HG03439 (cell line): Measurements from ENCODE around the gene ASTN2.
"Not testable (repeated sequence)": the region's sequence is repeated elsewhere in the genome, so short reads cannot be mapped to it uniquely, and the experiment has no call there.

ENCODE experiments used
- ATAC-seq: cut with Tn5 transposase; IDR thresholded peaks from one replicate; pipeline ENCODE4 v1.9.1; 2021; ENCODE audit warnings: mild to moderate bottlenecking, moderate library complexity; ENCODE audit not compliant: unreplicated experiment

The ASTN2 gene

DNA sequence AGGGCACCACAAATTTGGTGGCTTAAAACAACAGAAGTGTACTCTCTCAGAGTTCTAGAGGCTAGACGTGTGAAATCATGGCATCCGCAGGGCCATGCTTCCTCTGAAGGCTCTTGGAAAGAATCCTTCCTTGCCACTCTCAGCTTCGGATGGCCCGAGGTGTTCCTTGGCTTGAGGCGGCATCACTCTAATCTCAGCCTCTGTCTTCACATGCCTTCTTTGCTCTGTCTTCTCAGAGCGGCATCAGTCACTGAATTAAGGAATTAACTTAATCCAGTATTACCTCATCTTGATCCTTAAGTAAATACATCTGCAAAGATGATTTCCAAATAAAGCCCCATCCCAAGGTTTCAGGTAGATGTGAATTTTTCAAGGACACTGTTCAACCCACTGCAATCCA, 938.9 kb downstream of the ASTN2 start:
- ATAC-seq = no peak

GRCh38 chr9:116475201-116475600, 939.7 kb downstream of the ASTN2 start:
- ATAC-seq = no peak

GRCh38 chr9:116471944-116472506, 942.8 kb downstream of the ASTN2 start:
- no peak for ATAC-seq

- ATAC-seq = no peak
Observed at GRCh38 chr9:116471093-116471906, 943.6 kb downstream of the ASTN2 start.

DNA sequence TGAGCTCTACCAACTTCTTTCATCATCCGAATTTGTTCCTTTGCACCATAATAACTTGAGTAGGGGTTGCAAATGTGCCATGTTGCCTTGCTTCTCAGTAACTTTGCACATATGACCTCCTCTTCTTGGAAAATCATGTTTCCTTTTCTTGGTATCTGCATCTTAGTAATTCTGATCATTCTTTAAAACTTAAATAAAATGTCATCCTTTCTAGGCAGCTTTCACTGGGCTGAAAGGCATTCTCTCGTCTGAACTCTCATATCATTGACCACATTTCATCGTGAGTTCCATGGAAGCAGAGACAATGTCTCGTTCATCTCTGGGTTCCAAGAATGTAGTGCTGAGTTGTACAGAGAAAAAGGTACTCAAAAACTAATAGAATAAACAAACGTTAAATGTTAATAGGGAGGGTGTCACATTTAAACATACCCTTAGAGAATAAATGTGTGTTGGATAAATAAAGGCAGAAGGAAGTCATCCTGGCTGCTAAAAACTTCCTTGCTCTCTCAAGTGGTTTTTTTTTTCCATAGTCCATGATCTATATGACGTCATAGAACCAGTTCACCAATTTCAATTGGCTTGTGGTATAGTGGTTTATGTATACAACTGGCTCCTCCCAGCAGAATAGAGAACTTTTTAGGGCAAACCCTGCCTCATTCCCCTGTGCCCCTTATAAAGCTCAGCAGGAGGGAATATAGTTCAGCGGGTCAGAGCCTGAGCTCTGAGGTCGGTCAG, 945.9 kb downstream of the ASTN2 start:
- no peak for ATAC-seq

DNA sequence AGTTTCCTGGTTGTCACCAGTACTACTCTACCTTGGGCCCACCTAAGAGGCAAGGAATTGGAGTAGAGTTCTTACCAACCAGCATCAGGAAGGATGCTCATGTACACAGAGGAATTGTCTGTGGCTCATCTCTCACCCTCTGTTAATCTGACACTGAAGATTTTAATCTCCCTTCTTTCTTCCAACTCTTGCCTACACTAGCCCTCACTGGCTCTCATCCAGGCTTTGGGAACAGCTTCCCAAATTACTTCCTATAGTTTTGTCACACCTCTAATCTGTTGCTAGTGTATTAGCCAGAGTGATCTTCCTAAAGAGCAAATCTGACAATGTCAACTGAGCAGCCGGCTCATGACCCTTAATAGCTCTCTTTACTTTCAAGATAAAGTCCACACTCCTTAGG, 946.5 kb downstream of the ASTN2 start:
- no peak for ATAC-seq

DNA sequence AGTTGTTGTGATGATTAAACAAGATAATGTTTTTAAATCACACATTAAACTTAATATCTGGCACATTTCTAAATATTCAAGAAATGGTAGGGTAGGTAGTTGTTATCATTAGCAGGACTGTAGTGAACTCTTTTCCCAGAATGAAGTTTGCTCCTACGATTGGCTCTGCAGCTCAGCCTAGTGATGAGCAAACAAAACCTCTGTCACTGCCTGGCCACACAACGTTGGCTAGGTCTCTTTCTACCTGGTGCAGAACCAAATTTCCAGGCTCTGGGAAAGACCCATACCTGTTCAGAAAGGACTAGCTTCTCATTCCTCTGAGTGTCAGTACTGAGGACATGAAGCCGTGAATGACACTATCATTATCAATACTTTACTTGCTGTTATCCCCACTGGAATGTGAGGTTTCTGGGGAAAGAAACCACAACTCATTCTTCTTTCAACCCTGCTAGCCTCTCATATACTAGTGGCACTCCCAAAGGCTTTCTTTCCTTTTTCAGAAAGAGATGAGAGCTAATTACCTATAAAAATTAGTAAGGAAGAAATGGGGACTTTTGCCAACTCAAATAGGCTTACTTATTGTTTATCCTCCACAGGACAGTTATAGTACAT, 947.0 kb downstream of the ASTN2 start:
- no peak for ATAC-seq

- no peak for ATAC-seq
Observed at GRCh38 chr9:116466271-116467235, 948.3 kb downstream of the ASTN2 start.

GRCh38 chr9:116465576-116466270, 949.1 kb downstream of the ASTN2 start:
- ATAC-seq = no peak

DNA sequence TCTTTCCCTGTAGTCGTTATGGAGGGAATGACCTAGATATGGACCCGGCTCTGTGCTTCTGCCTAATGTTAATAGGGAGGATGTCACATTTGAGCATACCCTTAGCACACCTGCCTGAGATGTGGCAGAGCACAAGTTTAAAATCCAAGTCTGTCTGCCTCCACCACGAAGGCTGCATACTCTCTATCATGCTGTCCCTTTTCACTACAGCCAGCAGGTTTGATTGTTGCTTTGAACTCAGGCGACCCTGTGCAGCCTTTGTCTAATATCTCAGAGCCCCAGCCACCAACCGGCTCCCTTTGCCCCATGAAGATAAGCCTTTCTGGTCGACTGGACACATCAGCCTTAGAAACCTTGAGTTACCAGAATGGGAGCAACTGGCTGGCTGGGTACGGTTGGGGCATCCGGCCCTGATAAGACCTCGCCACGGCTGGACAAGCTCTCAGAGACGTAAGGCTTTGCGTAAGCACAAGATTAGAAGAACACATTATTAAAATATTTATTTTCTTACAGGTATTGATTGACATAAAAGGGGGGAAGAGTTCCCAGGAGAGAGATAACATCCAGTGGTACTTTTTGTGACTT, 949.8 kb downstream of the ASTN2 start:
- ATAC-seq = no peak

DNA sequence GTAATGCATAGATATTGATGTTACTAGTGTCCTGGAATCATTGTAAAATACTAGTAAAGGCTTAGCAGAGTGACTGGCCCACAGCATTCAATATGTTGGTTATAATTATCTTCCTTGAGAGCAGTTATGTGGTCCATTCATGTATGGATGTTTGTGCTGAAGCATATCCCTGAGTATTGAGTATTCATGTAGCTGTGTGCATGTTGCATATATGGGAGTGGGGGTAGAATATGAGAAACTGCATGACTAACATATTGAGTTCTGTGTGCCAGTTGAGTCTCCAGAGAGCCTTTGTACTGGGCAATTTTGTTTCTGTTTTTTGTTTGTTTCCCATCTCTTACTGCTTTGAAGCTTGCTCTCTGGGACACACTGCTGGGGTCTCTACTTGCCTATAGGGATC, 950.4 kb downstream of the ASTN2 start:
- ATAC-seq = no peak

DNA sequence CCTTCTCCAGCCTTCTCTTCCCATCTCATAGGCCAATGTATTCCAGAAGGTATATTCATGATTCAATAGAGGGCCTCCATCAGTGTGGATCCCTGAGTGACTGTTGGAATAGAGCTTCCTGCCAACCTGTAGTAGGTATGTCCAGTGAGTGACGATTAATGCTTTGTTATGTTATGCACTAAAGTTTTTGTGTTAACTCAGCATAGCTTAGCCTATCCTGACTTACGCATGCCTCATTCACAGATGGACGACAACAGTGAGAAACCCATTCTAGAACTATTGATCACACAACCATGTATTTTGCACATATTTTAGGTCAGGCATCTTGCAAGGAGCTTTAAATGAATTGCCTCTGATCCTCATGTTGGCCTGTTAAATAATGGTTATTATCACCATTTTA, 953.2 kb downstream of the ASTN2 start:
- ATAC-seq = no peak

DNA sequence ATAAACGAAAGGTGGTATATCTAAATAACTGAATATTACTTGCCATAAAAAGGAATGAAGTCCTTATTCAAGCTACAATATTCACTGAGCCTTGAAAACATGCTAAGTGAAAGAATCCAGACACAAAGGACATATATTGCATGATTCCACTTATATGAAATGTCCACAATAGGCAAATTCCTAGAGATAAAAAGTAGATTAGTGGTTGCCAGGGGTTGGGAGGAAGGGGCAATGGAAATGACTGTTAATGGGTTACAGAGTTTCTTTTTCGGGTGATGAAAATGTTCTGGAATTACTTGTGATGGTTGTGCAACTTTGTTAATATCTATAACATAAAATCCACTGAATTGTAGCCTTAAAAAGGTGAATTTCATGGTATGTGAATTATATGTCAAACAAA, 954.8 kb downstream of the ASTN2 start:
- ATAC-seq = no peak

DNA sequence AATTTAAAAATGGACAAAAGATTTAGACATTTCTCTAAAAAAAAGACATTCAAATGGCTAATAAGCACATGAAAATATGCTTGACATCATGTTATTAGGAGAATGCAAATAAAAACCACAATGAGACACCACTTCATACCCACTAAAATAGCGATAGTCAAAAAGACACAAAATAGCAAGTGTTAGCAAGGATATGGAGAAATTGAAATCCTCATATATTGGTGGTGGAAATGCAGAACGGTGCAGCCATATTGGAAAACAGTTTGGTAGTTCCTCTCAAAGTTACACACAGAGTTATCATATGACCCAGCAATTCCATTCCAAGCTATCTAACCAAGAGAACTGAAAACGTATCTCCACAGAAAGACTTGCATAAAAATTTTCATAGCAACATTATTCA, 955.3 kb downstream of the ASTN2 start:
- no peak for ATAC-seq

DNA sequence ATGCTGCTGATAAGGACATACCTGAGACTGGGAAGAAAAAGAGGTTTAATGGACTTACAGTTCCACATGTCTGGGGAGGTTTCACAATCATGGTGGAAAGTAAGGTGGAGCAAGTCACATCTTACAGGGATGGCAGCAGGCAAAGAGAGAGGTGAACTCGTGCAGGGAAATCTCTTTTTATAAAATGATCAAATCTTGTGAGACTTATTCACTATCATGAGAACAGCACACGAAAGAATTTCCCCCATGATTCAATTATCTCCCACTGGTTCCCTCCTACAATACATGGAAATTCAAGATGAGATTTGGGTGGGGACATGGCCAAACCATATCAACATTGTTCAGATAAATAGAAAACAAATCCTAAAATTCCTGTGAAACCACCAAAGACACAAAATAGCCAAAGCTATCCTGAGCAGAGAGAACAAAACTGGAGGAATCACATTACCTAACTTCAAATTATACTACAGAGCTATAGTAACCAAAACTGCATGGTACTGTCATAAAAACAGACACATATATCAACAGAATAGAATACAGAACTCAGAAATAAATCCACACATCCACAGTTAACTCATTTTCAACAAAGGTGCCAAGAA, 958.3 kb downstream of the ASTN2 start:
- no peak for ATAC-seq

DNA sequence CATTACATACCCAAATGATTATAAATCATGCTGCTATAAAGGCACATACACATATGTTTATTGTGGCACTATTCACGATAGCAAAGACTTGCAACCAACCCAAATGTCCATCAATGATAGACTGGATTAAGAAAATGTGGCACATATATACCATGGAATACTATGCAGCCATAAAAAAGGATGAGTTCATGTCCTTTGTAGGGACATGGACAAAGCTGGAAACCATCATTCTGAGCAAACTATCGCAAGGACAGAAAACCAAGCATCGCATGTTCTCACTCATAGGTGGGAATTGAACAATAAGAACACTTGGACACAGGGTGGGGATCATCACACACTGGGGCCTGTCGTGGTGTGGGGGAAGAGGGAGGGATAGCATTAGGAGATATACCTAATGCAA, 960.3 kb downstream of the ASTN2 start:
- not testable (repeated sequence) for ATAC-seq

DNA sequence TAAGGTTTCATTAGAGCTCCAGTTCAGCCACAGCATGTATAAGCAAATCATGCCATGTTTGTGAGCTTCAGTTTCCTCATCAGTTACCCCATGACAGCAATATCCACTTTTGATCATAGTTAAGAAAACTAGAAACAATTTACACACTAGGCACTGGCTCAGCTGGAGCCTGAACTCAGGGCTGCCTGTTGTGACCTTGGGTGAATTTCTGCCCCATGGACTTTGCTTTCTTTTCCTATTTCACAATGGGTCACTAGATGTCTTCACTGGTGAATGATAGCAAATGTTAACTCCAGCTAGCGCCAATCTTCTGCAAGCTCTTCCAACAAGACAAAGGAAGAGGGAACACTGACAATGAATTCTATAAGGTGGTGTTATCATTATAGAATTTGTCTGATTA, 961.1 kb downstream of the ASTN2 start:
- no peak for ATAC-seq

GRCh38 chr9:116452634-116453033, 962.2 kb downstream of the ASTN2 start:
- ATAC-seq = no peak

- ATAC-seq = no peak
Observed at GRCh38 chr9:116452227-116452626, 962.6 kb downstream of the ASTN2 start.
